Colon (tissue), 2 donors: Measurements from ENCODE around the gene ADAMTS2.
"Not testable (repeated sequence)": the region's sequence is repeated elsewhere in the genome, so short reads cannot be mapped to it uniquely, and the experiment has no call there.

Experiments
- FAIRE-seq: peaks from 2 replicates; lab custom pipeline; 2012; peaks lifted over from hg19 to GRCh38; lab: Jason Lieb, UNC
- donor health status: control.
- donor health status: control.

Gene ADAMTS2

DNA sequence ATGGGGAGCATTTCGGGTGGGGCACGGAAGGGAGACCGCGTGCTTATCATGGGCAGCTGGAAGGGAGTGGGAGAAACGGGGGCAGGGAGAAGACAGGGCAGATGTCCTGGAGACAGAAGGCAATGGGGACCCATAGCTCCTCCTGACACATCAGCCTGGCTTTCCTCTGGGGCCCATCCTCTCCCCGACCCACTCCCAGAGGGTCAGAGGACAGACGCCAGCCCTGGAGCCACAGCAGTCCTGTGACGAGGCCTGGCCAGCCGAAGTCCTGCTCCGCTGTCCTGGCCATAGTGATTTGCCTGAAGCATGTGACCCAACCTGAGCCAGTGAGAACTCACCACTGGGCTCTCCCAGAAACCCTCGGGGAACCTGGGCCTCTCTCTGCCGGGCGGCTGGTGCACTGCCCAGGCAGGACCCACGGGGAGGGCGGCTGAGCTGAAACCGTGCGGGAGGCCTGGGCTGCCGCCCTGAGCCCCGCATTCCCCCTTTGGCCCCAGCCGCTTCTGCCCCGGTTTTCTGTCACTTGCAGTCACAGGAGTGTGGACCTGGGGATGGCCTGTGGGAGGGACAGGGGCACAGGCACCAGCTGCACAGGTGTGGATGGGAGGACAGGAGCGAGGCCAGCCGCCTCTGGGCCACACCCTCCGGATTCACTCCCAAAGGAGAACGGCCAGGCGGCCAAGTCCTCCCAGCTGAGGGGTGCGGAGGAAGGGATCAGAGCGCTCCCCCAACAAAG, 19.8 kb downstream of the ADAMTS2 start:
- no peak for FAIRE-seq

DNA sequence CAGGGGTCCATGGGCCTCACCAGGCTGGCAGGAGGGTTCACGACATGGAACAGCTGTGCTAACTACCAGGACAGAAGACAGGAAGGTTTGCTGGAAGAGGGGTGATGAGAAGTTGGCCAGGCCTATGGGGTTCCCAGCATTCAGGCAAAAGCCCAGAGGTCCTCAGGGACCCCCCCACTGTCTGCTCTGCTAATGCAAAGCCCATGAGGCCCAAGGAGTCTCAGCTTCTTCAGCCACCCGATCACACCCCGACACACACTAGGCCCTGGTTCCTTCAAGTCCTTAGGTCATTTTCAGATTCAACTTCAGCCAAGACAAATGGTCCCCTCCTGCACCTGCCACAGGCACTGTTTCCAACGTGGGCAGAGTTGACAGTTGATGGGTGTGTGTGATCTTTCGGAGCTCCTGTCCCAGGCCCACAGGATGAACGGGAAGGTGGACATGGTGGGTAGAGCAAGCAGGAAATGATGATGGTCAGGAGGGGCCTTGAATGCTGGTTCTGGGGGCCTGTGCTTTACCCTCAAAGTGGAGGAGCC, 20.4 kb downstream of the ADAMTS2 start:
- no peak for FAIRE-seq

DNA sequence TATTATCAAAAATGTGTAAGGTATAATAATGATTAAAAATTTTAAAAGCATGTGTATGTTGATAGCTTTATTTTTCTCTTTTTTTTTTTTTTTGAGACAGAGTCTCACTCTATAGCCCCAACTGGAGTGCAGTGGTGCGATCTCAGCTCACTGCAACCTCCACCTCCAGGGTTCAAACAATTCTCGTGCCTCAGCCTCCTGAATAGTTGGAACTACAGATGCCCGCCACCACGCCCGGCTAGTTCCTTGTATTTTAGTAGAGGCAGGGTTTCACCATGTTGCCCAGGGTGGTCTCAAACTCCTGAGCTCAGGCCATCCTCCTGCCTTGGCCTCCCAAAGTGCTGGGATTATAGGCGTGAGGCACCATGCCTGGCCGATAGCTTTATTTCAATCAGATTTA, 20.9 kb downstream of the ADAMTS2 start:
- FAIRE-seq: not testable (repeated sequence)

DNA sequence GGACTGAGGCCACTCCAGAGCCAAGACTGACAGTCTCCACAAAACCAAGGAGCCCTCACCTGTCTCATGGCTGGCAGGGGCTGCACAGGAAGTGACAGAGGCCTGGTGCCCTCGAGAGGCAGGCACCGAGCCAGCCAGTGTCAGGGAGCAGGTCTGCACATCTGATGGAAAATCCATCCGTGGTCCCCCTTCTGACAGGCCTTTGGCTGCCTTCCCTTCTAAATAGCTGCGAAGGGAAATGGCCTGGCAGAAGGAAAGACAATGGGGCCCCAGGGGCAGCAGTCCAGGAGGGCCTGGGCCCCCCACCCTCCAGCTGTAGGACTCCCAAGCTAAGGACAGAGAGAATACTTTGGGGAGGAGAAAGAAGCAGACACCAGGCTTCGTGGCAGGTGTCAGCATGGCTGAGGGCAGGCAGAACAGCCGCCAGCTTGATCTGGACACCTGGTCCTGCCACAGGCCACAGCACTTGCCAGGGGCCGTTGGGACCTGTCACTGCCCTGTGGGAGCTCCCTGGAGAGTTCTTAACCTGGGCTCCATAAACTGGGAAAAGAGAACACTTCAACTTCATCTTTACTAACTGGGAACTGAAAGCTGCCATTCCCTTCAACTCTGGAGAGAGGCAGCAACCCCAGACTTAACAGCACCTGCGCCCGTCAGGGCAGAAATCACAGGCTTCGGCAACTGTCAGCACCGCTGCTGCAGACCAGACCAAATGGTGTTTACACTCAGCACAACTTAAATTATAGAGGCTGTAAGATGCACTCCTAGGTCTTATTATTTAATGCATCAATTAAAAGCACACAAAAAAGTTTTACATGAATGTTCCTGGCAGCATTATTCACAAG, 22.0 kb downstream of the ADAMTS2 start:
- no peak for FAIRE-seq

DNA sequence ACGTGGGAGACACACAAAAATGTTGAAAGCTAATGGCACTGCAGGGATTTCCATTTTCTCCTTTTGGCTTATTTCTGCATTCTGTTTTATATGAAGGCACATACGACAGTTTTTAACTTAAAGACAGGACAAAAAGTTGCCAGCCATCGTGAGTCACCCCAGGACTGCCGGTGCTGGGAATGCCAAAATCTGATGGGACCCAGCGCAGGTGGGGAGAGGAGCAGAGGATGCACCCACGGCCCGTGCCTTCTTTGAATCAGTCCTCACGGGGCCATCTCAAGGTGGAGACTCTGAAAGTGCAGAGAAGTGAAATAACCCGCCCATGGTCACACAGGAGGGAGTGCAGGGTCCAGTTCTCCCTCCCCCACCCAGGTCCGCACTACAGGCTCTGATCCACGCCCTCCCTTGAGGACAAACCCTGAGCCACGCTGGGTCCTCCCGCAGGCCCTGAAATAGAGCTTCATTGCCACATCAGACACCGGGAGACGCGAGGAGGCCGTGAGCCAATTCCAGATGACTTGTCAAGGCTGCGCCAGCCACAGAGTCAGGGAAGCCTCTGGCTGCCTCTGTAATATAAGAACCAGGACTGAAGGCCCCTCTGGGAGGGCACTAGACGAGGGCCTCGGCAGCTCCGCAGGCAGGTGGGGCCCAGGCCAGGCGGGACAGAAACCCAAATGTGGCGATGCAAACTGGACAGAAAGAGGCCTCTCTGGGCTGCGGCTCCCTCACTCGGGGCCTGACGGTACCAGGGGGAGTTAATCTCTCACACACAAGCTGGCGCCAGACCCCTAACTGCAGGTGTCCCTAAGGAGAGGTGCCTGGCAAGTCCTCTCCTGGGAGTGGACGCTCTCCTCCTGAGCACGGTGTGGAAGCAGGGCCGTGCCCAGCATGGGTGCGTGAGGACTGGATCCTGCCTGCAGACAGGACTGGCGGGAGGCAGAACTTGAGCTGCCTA, 22.9 kb downstream of the ADAMTS2 start:
- no peak for FAIRE-seq

DNA sequence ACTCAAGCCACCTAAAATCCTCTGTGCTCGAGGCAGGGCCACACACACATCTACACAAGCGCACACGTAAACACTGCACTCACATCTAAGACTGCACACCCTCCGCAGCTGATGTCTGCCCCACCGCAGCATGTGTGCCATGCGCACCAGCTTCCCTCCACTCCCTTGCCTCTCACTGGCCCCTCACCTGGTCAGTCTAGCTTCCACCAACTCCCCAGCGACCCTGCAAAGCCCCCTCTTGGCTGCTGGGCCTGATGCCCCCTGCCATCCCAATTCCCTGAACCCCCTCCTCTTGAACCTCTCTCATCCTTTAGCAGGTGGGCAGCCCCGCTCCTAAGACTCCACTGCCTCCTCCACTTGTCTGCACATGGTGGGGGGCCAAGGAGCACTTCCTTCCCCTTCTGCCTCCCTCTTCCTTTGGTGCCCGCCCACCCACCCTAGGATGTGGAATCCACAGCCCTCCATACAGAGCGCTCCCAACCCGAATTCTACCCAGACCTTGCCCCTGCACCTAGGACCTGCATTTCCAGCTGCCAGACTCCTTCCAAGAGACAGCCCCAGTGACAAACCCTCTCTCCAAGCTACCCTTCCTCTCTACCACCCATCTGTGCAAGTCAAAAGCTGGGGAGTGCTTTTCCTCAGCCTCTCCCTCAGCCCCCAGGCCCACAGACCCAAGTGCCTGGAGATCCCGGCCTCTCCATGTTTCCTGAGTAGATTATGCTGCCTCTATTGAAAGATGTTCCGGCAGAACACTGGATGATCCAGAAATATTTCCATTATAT, 23.9 kb downstream of the ADAMTS2 start:
- no peak for FAIRE-seq

DNA sequence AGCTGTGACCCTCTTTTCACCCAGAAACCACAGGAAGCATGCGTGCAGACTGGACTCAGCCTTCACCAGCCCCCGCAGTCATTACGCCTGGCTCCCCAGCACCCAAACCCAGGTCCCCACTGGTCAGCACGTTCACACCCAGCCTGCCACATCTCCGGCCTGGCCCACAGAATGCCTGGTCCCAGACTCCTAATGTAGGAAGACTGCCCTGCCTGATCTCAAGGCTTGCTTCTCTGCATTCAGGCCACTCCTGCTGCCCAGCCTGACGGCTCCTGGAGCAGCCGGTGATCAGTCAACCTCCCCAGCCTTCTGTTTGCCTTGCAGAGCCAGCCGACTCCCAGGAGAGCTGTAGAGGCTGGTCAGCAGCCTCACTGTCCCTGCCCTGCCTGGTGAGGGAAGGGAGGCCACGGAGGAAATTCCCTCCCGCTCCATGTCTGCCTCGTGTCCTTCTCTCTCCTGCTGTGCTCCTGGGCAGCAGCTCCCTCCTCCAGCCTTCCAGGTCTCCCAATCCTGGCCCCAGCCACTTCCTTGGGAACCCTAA, 25.4 kb downstream of the ADAMTS2 start:
- no peak for FAIRE-seq

DNA sequence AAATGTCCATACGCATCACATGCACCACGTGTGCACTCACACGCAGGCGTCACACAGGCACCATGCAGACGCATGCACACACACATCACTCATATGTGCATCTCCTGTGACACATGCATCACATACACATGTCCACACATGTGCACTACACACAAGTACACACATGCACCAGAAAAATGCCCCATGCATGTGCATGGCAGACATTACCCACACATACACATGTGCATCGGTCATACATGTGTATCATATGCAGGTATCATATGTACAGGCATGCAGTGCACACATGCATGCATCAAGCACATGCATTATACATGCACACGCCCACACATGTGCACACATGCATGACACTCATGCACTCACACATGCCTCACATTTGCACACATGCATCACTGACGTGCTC, 26.1 kb downstream of the ADAMTS2 start:
- no peak for FAIRE-seq

DNA sequence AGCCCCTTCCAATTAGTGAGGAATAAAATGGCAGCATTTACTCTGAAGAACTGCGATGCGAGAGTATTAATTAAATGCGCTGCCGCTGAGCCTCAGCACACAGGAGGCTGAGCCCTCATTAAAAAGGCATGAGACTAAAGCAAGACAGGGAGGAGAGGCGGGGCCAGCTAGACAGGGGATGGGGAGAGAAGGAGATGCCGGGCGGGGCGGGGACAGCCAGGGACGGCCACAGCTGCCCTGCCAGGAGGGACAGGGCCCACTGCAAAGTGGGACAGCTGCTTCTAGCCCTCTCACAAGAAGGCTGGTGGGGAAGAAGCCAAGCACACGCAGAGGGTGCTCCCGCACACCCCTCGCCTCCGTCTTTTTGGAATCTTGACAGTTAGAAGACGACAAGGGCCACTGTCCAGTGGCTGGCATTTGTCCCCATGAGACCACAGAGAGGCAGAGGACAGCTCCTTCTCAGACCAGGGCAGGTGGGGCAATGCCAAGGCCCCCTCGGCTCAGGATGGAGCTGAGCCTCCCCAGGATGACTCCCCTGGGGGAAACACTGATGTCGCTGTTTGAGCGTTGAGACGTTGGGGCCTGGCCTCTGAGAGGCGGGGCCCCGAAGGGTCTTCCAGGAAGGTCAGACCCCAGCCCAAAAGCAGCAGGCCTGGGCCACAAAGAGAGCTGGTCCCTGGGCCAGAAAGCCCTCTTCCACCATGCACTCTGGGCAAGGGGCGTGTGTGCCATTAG, 26.9 kb downstream of the ADAMTS2 start:
- FAIRE-seq: no peak

DNA sequence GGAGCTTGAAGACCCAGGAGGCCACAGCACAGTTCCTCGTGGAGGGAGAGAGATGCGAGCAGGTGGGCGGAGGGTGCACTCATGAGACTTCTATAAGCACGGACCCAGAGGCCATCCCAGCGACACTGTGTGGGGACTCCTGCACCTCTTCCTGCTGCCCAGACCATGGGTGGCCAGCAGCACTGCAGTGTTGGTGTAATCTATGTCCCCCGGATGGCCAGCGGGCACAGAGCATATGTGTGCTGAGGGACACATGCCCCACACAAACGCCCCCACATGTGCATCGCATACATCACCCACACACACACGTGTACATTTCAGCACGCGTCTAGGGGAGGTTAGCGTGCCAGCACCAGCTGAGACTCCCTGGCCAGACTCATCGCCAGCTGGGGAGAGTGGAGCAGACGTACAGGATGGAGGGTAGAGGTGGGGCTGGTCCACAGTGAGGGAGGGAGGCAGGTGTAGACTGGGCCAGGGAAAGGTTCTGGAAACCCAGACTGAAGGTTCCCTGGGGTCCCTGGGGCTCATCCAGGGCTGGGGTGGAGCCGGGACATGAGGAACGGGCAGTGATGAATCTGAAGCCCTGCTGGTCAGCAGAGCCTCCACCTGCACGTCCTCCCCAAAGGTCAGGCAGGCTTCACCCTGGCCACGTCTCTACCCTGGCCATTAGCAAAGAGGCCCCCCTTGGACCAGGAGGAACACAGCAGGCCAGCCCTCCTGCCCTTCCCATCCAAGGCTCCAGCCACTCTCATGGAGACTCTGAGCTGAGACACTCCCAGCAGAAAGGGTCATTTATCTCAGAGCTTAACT, 27.6 kb downstream of the ADAMTS2 start:
- FAIRE-seq: no peak

DNA sequence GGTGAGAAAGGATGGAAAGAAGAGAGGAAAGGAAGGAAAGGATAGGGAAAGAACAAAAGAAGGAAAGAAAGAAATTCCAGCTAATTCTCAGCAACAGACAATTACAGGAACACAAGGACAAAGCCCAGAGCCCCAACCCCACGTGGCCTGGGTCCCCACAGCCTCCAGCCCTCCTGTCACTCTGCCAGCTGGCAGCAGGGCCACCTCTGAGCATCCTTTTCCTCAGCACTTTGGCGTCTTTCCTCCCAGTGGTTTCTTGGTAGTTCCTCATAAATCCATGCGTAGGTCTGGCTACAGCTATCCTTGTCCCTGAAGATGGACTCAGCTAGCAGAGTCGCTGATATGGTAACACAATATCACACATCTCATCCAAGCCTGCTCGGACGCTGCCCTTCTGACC, 28.3 kb downstream of the ADAMTS2 start:
- FAIRE-seq: no peak

DNA sequence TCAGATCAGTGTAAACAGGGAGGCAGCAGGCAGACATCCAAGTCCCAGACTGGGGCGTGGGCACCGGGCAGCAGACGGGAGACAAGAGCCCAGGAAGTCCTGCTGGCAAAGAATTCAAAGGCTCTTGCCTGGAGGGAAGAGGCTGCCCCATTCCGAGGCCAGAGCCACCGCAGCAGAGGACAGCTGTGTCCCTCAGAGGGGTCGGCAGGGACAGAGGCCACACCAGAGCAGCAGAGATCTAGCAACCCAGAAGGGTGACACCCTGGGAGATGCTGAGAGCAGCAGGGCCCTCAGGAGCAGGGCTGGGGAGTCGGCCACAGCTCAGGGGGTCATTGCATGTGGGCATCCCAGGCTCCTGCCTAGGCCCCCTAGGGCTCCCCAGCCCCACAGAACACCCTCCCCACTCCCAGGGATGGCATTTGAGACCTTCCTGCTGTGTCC, 29.1 kb downstream of the ADAMTS2 start:
- no peak for FAIRE-seq

DNA sequence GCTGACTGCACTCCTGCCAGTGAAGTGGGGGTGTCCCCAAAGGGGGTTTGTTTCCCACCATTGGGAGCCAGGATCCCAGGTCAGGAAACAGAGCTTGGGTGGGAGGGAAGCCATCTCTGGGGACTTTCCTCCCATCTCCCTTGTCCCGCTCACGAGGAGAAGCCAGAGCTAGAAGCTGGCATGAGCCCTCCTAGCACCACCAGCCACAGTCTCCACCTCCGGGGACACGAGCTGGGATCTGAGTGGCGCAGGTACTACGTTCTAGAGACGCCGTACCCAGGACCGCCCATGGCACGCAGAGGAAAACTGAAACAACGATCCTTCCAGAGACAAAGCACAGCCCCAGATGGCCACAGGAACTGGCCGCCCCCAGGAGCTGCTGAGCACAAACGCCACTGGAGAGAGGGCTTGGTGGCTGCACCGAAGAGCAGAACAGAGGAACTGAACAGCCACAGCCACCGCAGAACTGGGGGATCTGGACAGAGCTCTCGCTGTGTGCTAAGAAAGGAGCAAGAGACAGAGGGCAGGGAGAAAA, 29.8 kb downstream of the ADAMTS2 start:
- FAIRE-seq: no peak

DNA sequence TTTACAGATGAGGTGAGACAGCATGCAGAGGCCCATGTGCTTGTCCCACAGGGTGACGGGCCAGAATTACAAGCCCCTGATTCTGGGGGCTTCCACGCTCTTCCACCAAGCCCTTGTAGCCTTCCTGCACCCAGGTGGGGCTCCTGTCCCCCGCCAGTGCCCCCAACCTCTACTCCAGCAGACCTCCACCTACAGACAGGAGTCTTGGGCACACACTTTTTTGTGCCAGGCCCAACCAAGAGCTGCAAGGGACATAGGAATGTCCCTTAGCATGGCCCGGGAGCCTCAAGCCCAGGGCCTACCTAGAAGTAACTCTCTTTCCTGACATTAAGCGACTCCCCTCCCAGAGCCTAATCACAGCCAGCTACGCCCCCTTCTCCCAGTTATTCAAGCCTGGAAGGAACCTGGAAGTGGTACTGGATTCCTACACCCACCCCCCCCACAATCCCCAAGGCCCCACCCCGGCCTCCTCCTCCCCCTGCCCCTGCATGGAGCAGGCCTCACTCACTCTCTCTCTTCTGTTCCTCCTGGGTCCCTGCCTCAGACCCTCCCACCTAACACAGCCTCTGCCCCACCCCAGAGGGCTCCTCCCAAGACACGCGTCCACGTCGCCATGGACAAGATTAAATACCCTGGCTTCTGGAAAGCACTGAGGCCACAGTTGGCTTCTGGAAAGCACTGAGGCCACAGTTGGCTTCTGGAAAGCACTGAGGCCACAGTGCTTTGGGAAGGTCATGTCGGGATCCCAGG, 30.5 kb downstream of the ADAMTS2 start:
- no peak for FAIRE-seq

DNA sequence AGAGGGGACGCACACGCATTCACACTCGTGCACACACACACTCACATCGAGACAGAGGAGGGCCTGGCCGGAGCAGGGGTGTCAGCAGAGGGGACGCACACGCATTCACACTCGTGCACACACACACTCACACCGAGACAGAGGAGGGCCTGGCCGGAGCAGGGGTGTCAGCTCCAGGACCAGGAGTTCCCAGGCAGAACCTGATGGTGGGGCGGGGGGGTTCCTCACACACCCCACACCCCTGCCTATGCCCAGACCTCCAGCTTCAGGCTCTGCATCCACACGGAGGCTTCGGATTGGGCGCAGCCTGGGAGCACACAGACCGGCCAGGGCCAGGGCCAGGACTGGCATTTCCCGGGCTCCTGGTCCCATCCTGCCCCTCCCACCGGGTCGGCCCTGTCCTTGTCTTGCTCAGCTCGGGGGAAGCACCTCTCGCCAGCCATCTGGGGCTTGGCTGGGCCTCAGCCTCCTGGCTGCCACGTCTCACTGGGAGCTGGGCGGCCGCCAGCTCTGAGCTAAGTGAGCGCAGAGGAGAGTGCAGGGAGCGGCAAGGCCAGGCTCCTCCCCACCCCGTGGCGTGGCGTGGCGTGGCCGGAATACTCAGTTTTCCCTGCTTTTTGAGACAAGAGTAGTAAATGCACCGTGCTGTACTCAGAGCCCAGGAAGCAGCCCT, 31.3 kb downstream of the ADAMTS2 start:
- no peak for FAIRE-seq

DNA sequence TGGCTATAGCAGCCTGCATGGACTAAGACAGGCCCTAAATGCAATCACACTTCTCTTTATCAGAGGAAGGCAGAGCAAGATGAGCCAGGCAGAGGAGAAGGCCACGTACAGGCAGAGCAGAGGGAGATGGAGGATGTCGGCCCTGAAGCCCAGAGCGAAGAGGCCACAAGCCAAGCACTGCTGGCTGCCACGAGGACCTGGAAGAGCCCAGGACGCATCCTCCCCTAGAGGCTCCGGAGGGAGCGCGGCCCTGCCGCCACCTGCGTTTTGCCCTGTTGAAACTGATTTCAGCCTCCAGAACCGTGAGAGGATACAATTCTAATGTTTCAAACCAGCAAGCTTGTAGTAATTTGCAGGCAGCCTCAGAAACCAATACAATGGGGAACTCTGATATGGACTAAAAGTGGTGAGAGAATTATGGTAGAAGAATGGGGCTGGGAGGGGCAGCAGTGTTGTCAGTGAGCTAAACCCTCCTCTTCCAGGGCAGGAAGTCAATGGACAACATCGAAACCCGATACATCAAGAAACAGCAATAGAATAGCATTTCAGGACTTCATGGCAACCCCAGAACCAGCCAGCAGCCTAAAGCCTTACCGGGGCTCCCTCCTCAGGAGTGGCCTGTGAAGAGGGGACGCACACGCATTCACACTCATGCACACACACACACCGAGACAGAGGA, 32.6 kb downstream of the ADAMTS2 start:
- no peak for FAIRE-seq

DNA sequence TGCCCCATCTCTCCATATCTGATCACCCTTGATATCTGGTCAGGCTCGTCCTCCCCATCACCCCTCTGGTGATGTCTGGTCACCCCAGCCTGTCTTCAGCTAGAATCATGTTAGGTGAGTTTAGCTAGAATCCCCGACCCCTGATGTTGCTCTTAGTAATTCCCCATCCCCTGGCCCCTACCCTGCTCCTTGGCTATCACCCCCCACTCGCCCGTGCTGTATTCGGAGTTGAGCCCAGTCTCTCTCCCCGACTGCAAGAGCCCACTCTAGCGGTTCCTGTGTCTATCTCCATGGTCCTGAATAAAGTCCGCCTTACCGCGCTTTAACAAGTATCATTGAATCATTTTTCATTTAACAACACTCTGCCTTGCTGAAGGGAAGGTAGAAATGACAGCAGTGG, 33.7 kb downstream of the ADAMTS2 start:
- FAIRE-seq: no peak
